Activated CD4-positive, alpha-beta memory T cell treated with anti-CD3 and anti-CD28 coated beads, Interleukin-2, amount 10 ng/mL, durations not matched to agents 7 days and 5 days (primary cell): ENCODE measurements around the gene ATXN8OS. TPM values are rescaled to one million over a fixed set of nuclear protein-coding genes. Genes with fewer than 3 reads are reported as not detected.

ENCODE experiments used
- CTCF ChIA-PET: fragments of 350-600 bp; sonication (Branson Sonifier 250); formaldehyde crosslinking; loops from one replicate; lab custom pipeline; 2021; ENCODE audit warnings: antibody characterized with exemption, inconsistent platforms; lab: Charles Lee
- POLR2A ChIA-PET: fragments of 350-600 bp; sonication (Branson Sonifier 250); formaldehyde crosslinking; loops from one replicate; lab custom pipeline; 2021; ENCODE audit warnings: antibody characterized with exemption; lab: Charles Lee
- DNase-seq: peaks from one replicate; pipeline ENCODE4 v3.0.0-alpha.2; 2020
- H3K27ac Mint-ChIP-seq: one replicate; pipeline ENCODE4 v1.8.0; 2021; ENCODE audit warnings: mild to moderate bottlenecking, mixed read lengths
- H3K27me3 Mint-ChIP-seq: one replicate; pipeline ENCODE4 v1.8.0; 2021; ENCODE audit warnings: mixed read lengths
- H3K36me3 Mint-ChIP-seq: one replicate; pipeline ENCODE4 v1.8.0; 2021; ENCODE audit warnings: low read depth, mixed read lengths
- H3K4me1 Mint-ChIP-seq: one replicate; pipeline ENCODE4 v1.8.0; 2021; ENCODE audit warnings: mixed read lengths
- H3K4me3 Mint-ChIP-seq: one replicate; pipeline ENCODE4 v1.8.0; 2021; ENCODE audit warnings: mild to moderate bottlenecking, mixed read lengths
- H3K9me3 Mint-ChIP-seq: one replicate; pipeline ENCODE4 v1.8.0; 2021; ENCODE audit warnings: mixed read lengths
- total RNA-seq, 2 experiments: library from RNA; stranded (reverse); gene quantifications; one replicate each; pipeline ENCODE4 v1.2.3, GENCODE V29; 2021

The ATXN8OS gene
- total RNA-seq, 2 experiments from 2014 or later = not detected

GRCh38 chr13:70162141-70162540 lies 54.5 kb downstream of the ATXN8OS start:
- Mint-ChIP-seq H3K4me1 (no peaks in the 10 kb centered on the region), H3K9me3 (peaks cover 4% of the 10 kb centered on the region), H3K27me3 (no peaks in the 10 kb centered on the region), H3K36me3 (no peaks in the 10 kb centered on the region), H3K27ac (no peak overlapping the region), H3K4me3 (no peak overlapping the region)
- ChIA-PET CTCF (no interaction called here), POLR2A (no interaction called here)
- DNase-seq = no peak

GRCh38 chr13:70170689-70171088 lies 63.1 kb downstream of the ATXN8OS start:
- no peak overlapping the region for H3K4me3 Mint-ChIP-seq
- no peak for DNase-seq
- H3K27me3 Mint-ChIP-seq = no peaks in the 10 kb centered on the region
- no peak overlapping the region for H3K27ac Mint-ChIP-seq
- ChIA-PET POLR2A (no interaction called here), CTCF (no interaction called here)
- H3K4me1 Mint-ChIP-seq = no peaks in the 10 kb centered on the region
- H3K36me3 Mint-ChIP-seq = no peaks in the 10 kb centered on the region
- H3K9me3 Mint-ChIP-seq = no peaks in the 10 kb centered on the region

- no peaks in the 10 kb centered on the region for H3K9me3 Mint-ChIP-seq
- CTCF ChIA-PET = no interaction called here
- no peak for DNase-seq
- H3K36me3 Mint-ChIP-seq = no peaks in the 10 kb centered on the region
- H3K27me3 Mint-ChIP-seq = no peaks in the 10 kb centered on the region
- H3K27ac Mint-ChIP-seq = no peak overlapping the region
- POLR2A ChIA-PET = no interaction called here
- H3K4me1 Mint-ChIP-seq = no peaks in the 10 kb centered on the region
- no peak overlapping the region for H3K4me3 Mint-ChIP-seq
These were observed 63.5 kb downstream of the ATXN8OS start for GRCh38 chr13:70171151-70171550.

GRCh38 chr13:70172946-70173597 lies 65.4 kb downstream of the ATXN8OS start:
- Mint-ChIP-seq H3K36me3 (no peaks in the 10 kb centered on the region), H3K27me3 (no peaks in the 10 kb centered on the region), H3K4me3 (no peak overlapping the region), H3K27ac (no peak overlapping the region), H3K4me1 (no peaks in the 10 kb centered on the region), H3K9me3 (no peaks in the 10 kb centered on the region)
- ChIA-PET CTCF (no interaction called here), POLR2A (no interaction called here)
- DNase-seq = no peak

GRCh38 chr13:70173598-70173959 lies 66.0 kb downstream of the ATXN8OS start:
- no peak for DNase-seq
- POLR2A ChIA-PET = no interaction called here
- Mint-ChIP-seq H3K36me3 (no peaks in the 10 kb centered on the region), H3K9me3 (no peaks in the 10 kb centered on the region), H3K27ac (no peak overlapping the region), H3K27me3 (no peaks in the 10 kb centered on the region), H3K4me3 (no peak overlapping the region), H3K4me1 (no peaks in the 10 kb centered on the region)
- CTCF ChIA-PET = no interaction called here

- Mint-ChIP-seq H3K4me3 (no peak overlapping the region), H3K9me3 (peaks cover 2% of the 10 kb centered on the region), H3K4me1 (no peaks in the 10 kb centered on the region), H3K27ac (no peak overlapping the region), H3K36me3 (no peaks in the 10 kb centered on the region), H3K27me3 (no peaks in the 10 kb centered on the region)
- ChIA-PET CTCF (no interaction called here), POLR2A (no interaction called here)
- no peak for DNase-seq
These were observed 70.7 kb downstream of the ATXN8OS start for GRCh38 chr13:70178346-70178745.

Other genes with a start within 250 kb of the ATXN8OS start
- not detected for gene KLHL1, start 626 bp downstream of the ATXN8OS start, total RNA-seq